Measurements from ENCODE around the gene HMCES.
"Not testable (repeated sequence)": the region's sequence is repeated elsewhere in the genome, so short reads cannot be mapped to it uniquely, and the experiment has no call there.

The HMCES gene

DNA sequence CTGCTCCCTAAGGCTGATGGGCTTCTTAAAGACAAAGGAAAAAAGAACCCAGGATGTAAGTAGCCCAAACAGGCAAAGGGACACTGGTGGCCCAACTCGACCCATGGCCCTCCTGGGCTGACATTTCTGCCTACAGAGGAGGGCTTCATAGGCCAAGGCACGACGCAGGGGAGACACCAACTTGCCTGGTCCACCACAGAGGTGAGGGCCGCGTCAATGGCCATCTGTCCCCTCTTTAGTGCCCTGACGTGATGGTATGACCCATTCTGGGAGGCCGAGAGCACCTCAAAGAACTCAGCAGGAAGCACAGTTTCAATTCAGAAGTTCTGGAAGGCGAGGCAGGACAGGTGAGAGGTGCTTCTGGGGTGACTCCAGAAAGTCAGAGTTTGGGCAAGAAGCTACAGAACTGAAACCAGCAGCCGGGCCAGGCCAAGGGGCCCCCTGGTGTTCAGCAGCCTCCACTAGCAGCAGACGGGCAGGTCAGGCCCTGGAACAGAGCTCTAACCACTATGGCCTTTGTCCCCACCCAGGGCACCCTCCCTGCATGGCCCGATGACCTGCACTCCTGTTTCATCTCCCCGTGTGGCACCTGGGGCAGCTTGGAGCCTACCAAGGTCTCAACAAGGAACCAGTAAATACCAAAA is 45.1 kb downstream of the HMCES start:
- no peak for DNase-seq

- no peak for DNase-seq
Observed at GRCh38 chr3:129324855-129325254, 46.2 kb downstream of the HMCES start.

DNA sequence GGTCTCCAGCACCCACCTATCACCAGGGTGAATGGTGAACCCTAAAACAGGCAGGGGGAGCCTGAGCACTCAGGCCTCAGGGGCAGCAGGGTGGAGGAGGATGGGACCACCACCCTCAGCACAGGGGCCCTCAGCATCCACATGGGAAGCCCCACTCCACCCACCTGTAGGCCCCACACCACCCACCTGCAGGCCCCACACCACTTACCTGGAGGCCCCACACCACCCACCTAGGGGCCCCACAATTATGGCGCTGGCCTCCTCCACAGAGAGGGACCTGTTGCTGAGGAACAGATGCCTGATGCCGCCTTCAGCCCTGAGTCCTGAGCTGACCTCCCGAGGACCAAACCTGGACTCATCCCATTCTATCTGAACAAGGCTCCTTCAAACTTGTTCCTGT is 46.7 kb downstream of the HMCES start:
- no peak for DNase-seq

DNA sequence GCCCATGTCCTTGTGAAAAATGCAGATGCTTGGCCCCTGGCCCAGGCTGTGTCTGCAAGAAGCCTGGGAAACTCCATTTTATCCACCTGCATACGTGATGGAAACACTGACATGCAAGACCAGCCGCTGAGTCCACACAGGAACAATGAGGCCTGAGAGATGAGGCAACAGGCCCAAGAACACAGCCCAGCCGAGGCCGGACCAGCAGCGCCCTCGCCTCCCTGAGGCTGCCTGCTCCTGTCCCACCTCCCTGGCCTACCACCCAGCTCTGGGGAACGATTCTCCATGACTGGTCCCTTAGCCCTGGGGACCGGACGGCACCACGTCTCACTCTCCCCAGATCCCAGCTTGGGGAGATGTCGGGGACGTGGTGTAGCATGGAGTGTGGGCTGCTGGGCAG is 47.5 kb downstream of the HMCES start:
- no peak for DNase-seq

DNA sequence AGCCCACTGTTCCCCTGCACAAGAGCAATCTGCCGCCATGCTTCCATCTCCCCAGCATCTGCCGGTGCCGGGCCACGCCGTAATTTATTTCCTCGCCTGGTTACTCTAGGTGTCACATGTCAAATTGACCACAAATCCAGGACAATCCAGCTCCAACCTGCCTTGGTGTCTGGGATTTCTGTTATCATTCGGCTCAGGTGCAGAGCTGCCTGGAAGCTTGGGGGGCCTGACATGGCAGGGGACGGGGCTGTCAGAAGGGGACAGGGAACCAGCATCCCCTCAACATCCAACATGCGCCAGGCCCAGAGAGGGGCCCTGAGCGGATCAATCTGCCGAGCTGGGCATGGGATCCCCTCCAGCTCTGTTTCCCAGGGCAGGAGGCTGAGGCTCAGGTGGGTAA is 47.9 kb downstream of the HMCES start:
- DNase-seq = no peak

DNA sequence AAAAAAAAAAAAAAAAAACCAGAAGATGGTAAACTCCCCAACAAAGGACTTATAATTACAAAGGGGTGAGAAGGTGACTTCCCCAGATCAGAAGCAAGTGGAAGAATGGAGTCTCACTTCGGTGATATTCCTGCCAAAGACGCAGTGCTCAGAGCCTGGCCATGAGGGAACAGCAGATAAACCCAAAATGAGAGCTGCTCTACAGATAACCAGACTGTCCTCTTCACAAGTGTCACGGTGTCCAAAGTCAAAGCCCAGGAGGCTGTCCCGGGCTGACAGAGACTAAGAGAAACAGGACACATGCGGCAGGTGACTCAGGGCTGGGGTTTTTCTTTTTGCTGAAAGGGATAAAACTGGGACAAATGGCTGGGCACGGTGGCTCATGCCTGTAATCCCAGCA is 48.8 kb downstream of the HMCES start:
- DNase-seq = no peak

DNA sequence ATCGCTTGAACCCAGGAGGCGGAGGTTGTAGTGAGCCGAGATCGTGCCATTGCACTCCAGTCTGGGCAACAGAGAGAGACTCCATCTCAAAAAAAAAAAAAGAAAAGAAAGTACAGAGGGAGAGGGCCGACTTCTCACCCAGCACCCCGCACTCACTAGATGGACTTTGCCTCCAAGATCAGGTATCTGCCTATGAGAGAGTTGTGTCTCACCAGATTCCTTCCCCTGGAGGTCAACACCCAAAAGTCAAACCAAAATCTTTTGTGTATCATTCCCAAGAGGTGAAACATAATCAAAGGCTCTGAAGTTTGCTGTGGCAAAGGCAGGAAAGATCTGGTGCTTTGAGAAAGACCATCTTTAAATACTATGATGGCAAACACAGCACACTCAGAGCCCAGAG is 51.2 kb downstream of the HMCES start:
- no peak for DNase-seq

DNA sequence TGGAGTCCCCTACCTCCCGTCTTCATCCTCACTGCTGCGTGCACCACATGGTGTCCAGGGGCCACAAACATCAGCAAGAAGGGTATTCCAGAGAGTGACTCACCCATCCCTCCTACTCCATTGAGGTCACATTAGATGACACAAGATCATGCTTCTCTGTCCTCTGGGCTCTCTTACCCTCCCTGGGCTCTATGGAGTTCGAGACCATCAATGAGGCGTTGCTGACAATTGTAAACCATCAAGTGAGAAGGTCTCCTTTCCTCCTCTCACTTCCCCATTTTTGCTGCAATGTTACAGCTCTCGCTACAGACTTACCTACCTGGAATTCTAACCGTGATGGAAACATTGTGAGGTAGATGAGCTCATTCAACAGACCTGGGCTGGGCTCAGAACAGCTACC is 51.7 kb downstream of the HMCES start:
- DNase-seq = no peak

DNA sequence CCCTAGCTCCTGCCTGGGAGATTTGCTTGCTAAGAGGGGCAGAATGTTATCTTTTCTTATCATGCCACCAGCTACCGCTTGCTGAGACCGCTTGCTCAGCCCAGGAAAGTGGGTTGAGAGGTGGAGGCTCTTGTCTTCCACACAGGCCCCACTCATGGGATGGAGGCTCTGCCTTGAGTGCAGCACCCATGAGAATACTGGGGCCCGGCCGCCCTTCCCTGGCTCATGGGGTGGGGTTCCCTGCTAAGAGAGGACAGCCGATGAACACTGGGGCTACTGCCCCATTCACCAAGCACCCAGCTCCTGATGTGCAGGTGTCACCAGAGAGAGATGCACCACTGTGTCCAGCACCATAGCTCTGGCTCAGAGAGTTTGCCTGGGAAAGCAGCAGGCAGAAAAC is 55.2 kb downstream of the HMCES start:
- no peak for DNase-seq

- DNase-seq = no peak
Observed at GRCh38 chr3:129336093-129336706, 57.5 kb downstream of the HMCES start.

GRCh38 chr3:129337719-129338118 is 59.0 kb downstream of the HMCES start:
- not testable (repeated sequence) for DNase-seq

- not testable (repeated sequence) for DNase-seq
Observed at GRCh38 chr3:129339186-129339585, 60.5 kb downstream of the HMCES start.

DNA sequence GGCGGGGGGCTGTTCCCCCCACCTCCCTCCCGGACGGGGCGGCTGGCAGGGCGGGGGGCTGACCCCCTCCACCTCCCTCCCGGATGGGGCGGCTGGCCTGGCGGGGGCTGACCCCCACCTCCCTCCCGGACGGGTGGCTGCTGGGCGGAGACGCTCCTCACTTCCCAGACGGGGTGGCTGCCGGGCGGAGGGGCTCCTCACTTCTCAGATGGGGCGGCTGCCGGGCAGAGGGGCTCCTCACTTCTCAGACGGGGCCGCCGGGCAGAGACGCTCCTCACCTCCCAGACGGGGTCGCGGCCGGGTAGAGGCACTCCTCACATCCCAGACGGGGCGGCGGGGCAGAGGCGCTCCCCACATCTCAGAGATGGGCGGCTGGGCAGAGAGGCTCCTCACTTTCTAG is 61.2 kb downstream of the HMCES start:
- not testable (repeated sequence) for DNase-seq

- DNase-seq = no peak
Observed at GRCh38 chr3:129341331-129342141, 62.9 kb downstream of the HMCES start.

GRCh38 chr3:129343643-129344360 is 65.1 kb downstream of the HMCES start:
- no peak for DNase-seq

- DNase-seq = no peak
Observed at GRCh38 chr3:129344540-129345220, 66.0 kb downstream of the HMCES start.

GRCh38 chr3:129345281-129345680 is 66.6 kb downstream of the HMCES start:
- DNase-seq = no peak

DNA sequence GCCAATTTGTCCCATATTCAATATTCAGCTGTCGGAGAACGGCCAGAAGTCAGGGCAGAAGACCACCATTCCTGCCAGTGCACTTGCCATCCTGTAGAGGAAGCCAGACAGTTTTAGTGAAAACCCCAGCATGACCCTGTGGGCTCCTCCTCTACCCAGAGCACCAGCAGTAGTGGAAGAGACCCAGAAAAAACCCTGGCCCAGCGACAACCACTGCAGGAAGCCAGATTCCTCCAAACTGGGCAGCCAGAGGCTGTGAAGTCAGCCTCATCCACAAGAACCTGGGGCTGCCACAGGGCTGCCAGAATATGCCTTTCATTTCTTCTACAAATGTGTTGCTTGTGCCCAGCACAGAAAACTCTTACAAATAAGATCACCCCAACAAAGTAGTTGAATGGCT is 67.3 kb downstream of the HMCES start:
- DNase-seq = no peak

- DNase-seq = peak; percentile 27
Observed at GRCh38 chr3:129346695-129347457, 68.2 kb downstream of the HMCES start.

DNA sequence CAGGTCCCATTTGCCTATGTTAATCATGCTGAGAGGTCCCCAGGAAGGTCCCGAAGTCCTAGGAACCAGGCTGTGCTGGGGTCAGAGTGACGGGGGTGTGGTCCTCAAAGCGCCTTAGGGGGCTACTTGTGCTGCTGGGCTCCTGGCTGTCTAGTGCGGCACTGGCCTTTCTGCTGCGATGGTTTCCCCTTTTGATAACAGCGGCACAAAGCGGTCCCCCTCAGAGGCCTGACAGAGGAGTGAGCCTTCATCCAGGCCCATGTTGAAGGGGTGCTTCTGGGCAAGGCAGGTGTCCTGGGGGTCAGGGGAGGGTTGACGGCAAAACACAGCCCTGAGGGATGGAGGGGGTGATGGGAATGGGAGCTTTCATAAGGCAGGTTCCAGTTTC is 68.8 kb downstream of the HMCES start:
- DNase-seq = no peak

- DNase-seq = no peak
Observed at GRCh38 chr3:129348734-129349133, 70.1 kb downstream of the HMCES start.

GRCh38 chr3:129349169-129349568 is 70.5 kb downstream of the HMCES start:
- DNase-seq = not testable (repeated sequence)

All from DMS79 (cell line).